Body of pancreas (tissue), 4 donors: ENCODE data around the gene PRTFDC1. TPM values are rescaled to one million over a fixed set of nuclear protein-coding genes. Genes with fewer than 3 reads are reported as not detected.

Source experiments
- ATAC-seq: fragments of 150-250 bp; one replicate; pipeline ENCODE4 v1.9.1; 2016
- DNase-seq, 4 donors: peaks; one replicate each; pipeline ENCODE4 v3.0.0-alpha.2; 2019
- H3K27ac ChIP-seq, 4 donors: fragments of 200-600 bp; sonication (generic); 1 replicate in 3 of 4; 2 replicates in 1 of 4; pipeline versions ENCODE4 v1.5.1 to v1.6.1; 2016 to 2019; ENCODE audit warnings: mild to moderate bottlenecking in 1 of 4, mixed read lengths in 1 of 4, moderate library complexity in 1 of 4
- H3K27me3 ChIP-seq, 2 donors: fragments of 200-600 bp; sonication (generic); one replicate each; pipeline ENCODE4 v1.6.0; 2016; ENCODE audit warnings: mild to moderate bottlenecking in 1 of 2
- H3K36me3 ChIP-seq, 2 donors: fragments of 200-600 bp; sonication (generic); replicated peaks in 1 of 2; 2 replicates each; pipeline ENCODE4 v1.5.1; 2016; ENCODE audit warnings: low read depth in 2 of 2; ENCODE audit not compliant: insufficient read depth in 1 of 2
- H3K4me1 ChIP-seq: fragments of 200-600 bp; sonication (generic); one replicate; pipeline ENCODE4 v1.6.0; 2016
- H3K4me3 ChIP-seq, 2 donors: fragments of 200-600 bp; sonication (generic); 1 replicate in 1 of 2; 2 replicates in 1 of 2; pipeline ENCODE4 v1.5.1; 2016 to 2019
- H3K9me3 ChIP-seq, 3 donors: fragments of 200-600 bp; sonication (generic); 1 replicate in 2 of 3; 2 replicates in 1 of 3; pipeline ENCODE4 v1.5.1; 2016
- POLR2A ChIP-seq, 3 donors: fragments of 450-650 bp; IDR thresholded peaks; one replicate each; pipeline ENCODE4 v1.6.1; 2016; ENCODE audit warnings: antibody characterized with exemption in 3 of 3, mild to moderate bottlenecking in 2 of 3
- WGBS, 2 donors: methylation state at CpG; one replicate each; pipeline ENCODE4 v1.1.5; 2017; 5-methylcytosine and 5-hydroxymethylcytosine counted together
- intact Hi-C: fragments of 100-400 bp; cut with DNase I; formaldehyde crosslinking; loops from one replicate; pipeline ENCODE4 v1.15.1; 2023
- total RNA-seq, 2 donors: library from RNA; depleted of rRNA; stranded (reverse); fragments of >200 nt; gene quantifications; one replicate each; pipeline ENCODE4 v1.1.0, GENCODE V29; 2016
- TF ChIP-seq, protein P1 (sequence below), 7 experiments: fragments of 450-650 bp in 4 of 7; fragments of 200-600 bp in 3 of 7; sonication (generic) in 3 of 7; IDR thresholded peaks; one replicate each; pipeline ENCODE4 v1.5.1; 2016 to 2019; ENCODE audit warnings: antibody characterized with exemption in 7 of 7

Gene PRTFDC1, protein sequence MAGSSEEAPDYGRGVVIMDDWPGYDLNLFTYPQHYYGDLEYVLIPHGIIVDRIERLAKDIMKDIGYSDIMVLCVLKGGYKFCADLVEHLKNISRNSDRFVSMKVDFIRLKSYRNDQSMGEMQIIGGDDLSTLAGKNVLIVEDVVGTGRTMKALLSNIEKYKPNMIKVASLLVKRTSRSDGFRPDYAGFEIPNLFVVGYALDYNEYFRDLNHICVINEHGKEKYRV
- 10 to 100 TPM in 1 of 2 donors, 1 to 10 TPM in 1; 6.5 to 14.2 TPM for total RNA-seq

DNA sequence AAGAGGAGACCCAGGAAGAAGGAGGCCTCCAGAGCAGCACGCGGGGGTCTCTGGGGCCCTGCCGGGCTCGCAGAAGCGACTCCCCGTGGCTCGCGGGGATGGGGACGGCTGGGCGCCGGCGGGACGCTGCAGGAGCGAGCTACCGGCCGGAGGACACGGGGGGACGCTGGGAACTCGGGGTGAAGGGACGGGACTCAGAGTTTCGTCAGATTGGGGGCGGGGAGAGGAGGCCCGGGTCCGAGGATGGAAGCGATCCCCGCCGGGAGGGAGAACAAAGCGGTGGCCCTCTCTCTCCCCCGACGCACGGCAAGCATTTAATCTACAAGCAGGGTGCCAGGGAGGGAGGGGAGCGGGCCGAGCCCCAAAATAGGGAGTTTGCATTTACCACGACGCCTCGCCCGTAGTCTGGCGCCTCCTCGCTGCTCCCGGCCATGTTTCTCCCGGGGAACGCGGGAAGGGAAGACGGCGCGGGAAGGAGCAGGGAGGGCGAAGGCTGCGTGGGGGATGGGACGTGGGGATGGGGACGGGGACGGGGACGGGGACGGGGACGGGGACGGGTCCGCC is at the start of gene PRTFDC1:
PRTFDC1 (minus strand) TSS at position 464 of the 564 bp plus-strand sequence; CDS start at position 433, 31 bp downstream.
- H3K9me3 ChIP-seq = no peaks in the 10 kb centered on the region
- H3K4me3 ChIP-seq = peak within 1 kb of the TSS; percentile 19 to 29
- 6 to 45% methylated on average over 4 to 44 of the region's 56 CpGs for WGBS, 2 donors
- no peaks in the 10 kb centered on the region for H3K36me3 ChIP-seq
- H3K27me3 ChIP-seq = no peaks in the 10 kb centered on the region
- peak; percentile 74 for ATAC-seq
- TF ChIP-seq, protein P1, sequence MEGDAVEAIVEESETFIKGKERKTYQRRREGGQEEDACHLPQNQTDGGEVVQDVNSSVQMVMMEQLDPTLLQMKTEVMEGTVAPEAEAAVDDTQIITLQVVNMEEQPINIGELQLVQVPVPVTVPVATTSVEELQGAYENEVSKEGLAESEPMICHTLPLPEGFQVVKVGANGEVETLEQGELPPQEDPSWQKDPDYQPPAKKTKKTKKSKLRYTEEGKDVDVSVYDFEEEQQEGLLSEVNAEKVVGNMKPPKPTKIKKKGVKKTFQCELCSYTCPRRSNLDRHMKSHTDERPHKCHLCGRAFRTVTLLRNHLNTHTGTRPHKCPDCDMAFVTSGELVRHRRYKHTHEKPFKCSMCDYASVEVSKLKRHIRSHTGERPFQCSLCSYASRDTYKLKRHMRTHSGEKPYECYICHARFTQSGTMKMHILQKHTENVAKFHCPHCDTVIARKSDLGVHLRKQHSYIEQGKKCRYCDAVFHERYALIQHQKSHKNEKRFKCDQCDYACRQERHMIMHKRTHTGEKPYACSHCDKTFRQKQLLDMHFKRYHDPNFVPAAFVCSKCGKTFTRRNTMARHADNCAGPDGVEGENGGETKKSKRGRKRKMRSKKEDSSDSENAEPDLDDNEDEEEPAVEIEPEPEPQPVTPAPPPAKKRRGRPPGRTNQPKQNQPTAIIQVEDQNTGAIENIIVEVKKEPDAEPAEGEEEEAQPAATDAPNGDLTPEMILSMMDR (IDR thresholded peaks at IDR 0.05) = peak in 1 of 7 experiments; percentile 14
- TF ChIP-seq POLR2A (IDR thresholded peaks at IDR 0.05) = no peak
- H3K4me1 ChIP-seq = peaks cover 8% of the 10 kb centered on the region
- intact Hi-C loops = no loop called here
- H3K27ac ChIP-seq = peak within 1 kb of the TSS; percentile 28 to 80 (median 53)
- peak; percentile 17 to 62 (median 45) for DNase-seq

DNA sequence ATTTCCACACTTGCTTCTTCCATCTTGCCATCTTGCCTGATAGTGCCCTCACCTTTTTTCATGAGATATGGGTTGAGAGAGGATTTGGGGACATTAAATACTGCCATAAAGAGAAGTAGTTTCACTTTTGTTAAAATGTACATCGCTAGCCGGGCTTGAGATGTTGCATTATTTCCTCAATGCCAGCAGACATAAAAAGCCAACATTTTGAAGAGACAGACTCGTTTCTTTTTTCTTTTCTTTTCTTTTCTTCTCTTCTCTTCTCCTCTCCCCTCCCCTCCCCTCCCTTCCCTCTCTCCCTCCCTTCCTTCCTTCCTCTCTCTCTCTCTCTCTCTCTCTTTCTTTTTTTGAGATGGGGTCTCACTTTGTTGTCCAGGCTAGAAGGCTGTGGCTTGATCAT is 45.6 kb upstream of the PRTFDC1 start:
- H3K4me1 ChIP-seq = no peaks in the 10 kb centered on the region
- ATAC-seq (no peak), DNase-seq (no peak)
- no peak overlapping the region for H3K4me3 ChIP-seq
- intact Hi-C loops = no loop called here
- TF ChIP-seq, protein P1 (IDR thresholded peaks at IDR 0.05) = no peak
- TF ChIP-seq POLR2A (IDR thresholded peaks at IDR 0.05) = no peak
- no peaks in the 10 kb centered on the region for H3K9me3 ChIP-seq
- H3K27ac ChIP-seq = no peak overlapping the region
- no peaks in the 10 kb centered on the region for H3K27me3 ChIP-seq
- WGBS, 2 donors = 71 to 79% methylated on average over 3 of the region's 3 CpGs
- no peaks in the 10 kb centered on the region for H3K36me3 ChIP-seq

DNA sequence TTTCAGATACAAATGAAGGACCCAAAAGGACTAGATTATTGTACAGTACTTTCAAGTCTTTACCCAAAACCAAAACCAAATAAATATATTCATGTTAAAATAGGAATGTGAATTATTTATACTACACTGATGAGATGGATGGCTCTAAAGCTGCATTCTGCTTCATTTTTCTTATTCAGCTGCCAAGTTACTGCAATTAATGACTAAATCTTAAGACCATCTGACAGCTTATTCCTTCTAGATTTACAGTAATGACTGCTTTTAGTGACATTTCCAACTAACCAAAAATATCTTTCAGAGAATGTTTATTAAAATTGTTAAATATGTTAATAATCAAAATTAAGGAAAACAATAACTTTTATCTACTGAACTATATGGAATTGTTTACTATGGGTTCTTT is 42.7 kb upstream of the PRTFDC1 start:
- Histone ChIP-seq H3K4me3 (no peak overlapping the region), H3K36me3 (no peaks in the 10 kb centered on the region), H3K27ac (no peak overlapping the region), H3K9me3 (no peaks in the 10 kb centered on the region), H3K27me3 (no peaks in the 10 kb centered on the region), H3K4me1 (no peaks in the 10 kb centered on the region)
- intact Hi-C loops = no loop called here
- TF ChIP-seq, protein P1 (IDR thresholded peaks at IDR 0.05) = no peak
- TF ChIP-seq POLR2A (IDR thresholded peaks at IDR 0.05) = no peak
- DNase-seq (no peak), ATAC-seq (no peak)

DNA sequence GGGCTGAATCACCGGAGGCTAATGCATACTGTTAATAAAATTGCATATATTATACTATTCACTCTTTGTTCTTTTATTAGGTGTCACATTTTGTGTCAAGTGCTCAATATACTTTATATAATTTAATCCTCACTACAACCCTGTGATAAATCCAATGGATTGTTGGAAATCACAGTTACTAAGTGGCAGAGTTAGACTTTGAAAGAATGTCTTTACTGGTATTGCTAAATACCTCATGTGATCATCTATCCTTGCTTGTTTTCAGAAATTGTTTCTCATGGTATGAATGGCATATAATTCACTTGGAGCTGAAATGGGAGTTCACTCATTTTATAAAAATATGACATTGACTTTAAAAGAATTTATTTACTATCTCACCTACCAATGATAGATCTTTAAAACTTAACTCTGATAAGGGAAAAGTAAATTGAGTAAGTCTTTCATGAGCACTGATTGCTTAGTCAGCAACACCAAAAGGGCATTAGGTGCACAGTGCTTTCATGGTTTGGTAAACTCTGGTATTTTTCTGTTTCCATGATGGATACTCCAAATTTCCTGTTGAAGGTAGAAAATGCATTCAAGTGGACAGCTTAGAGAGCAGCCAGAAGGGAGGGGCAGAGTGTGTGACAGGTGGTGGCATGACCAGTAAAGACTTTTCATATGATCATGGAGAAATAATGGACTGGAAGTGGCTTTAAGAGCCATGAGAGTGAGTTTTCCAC is 41.0 kb upstream of the PRTFDC1 start:
- 96 to 100% methylated on average over 1 of the region's 1 CpG for WGBS, 2 donors
- Histone ChIP-seq H3K9me3 (no peaks in the 10 kb centered on the region), H3K4me1 (no peaks in the 10 kb centered on the region), H3K27me3 (no peaks in the 10 kb centered on the region), H3K4me3 (no peak overlapping the region), H3K27ac (no peak overlapping the region), H3K36me3 (no peaks in the 10 kb centered on the region)
- TF ChIP-seq, protein P1 (IDR thresholded peaks at IDR 0.05) = no peak
- TF ChIP-seq POLR2A (IDR thresholded peaks at IDR 0.05) = no peak
- DNase-seq = no peak
- intact Hi-C loops = no loop called here
- ATAC-seq = no peak
